GM23338 (cell line): Measurements from ENCODE around the gene RPS6KC1. TPM values are rescaled to one million over a fixed set of nuclear protein-coding genes. Genes with fewer than 3 reads are reported as not detected.

Source experiments
- ATAC-seq: fragments of 200-7000 bp; cut with Tn5 transposase; 3 replicates; pipeline ENCODE4 v1.9.1; 2020
- DNase-seq: peaks from one replicate; pipeline ENCODE4 v3.0.0-alpha.2; 2015; ENCODE audit warnings: low spot score
- H2AFZ ChIP-seq: fragments of 200-600 bp; sonication (generic); 2 replicates; pipeline ENCODE4 v1.8.0; 2016; ENCODE audit warnings: antibody characterized with exemption, mild to moderate bottlenecking, moderate library complexity
- H3F3A ChIP-seq: fragments of 200-600 bp; sonication (generic); replicated peaks from 2 replicates; pipeline ENCODE4 v1.8.0; 2017; ENCODE audit warnings: antibody characterized with exemption, mixed run types, low read depth
- H3K27ac ChIP-seq: fragments of 200-600 bp; sonication (generic); 2 replicates; pipeline ENCODE4 v1.6.1; 2016; ENCODE audit warnings: low read depth
- H3K27me3 ChIP-seq: fragments of 200-600 bp; sonication (generic); 2 replicates; pipeline ENCODE4 v1.8.0; 2016; ENCODE audit warnings: mild to moderate bottlenecking, mixed run types, moderate library complexity; ENCODE audit not compliant: insufficient read depth
- H3K36me3 ChIP-seq: fragments of 200-600 bp; sonication (generic); 2 replicates; pipeline ENCODE4 v1.8.0; 2016; ENCODE audit warnings: mild to moderate bottlenecking; ENCODE audit not compliant: insufficient read depth
- H3K4me1 ChIP-seq: fragments of 200-600 bp; sonication (generic); 2 replicates; pipeline ENCODE4 v1.8.0; 2016; ENCODE audit warnings: mild to moderate bottlenecking, moderate library complexity; ENCODE audit not compliant: insufficient read depth
- H3K4me2 ChIP-seq: fragments of 200-600 bp; sonication (generic); 2 replicates; pipeline ENCODE4 v1.7.1; 2017; ENCODE audit warnings: mixed run types
- H3K4me3 ChIP-seq: fragments of 200-600 bp; sonication (generic); 2 replicates; pipeline ENCODE4 v1.6.1; 2016; ENCODE audit warnings: mixed run types
- H3K79me2 ChIP-seq: fragments of 200-600 bp; sonication (generic); replicated peaks from 2 replicates; pipeline ENCODE4 v1.8.0; 2017; ENCODE audit warnings: mild to moderate bottlenecking; ENCODE audit not compliant: insufficient read depth
- H3K9me2 ChIP-seq: fragments of 200-600 bp; sonication (generic); 2 replicates; pipeline ENCODE4 v1.8.0; 2017; ENCODE audit not compliant: insufficient read depth
- H4K20me1 ChIP-seq: fragments of 200-600 bp; sonication (generic); replicated peaks from 2 replicates; pipeline ENCODE4 v1.8.0; 2017; ENCODE audit warnings: mild to moderate bottlenecking; ENCODE audit not compliant: insufficient read depth
- H3K27ac Mint-ChIP-seq: 2 replicates; pipeline ENCODE4 v1.8.0; 2020; ENCODE audit warnings: inconsistent platforms, mild to moderate bottlenecking, moderate library complexity, mixed read lengths
- H3K27me3 Mint-ChIP-seq: 3 replicates; pipeline ENCODE4 v1.8.0; 2022; ENCODE audit warnings: low read depth, mild to moderate bottlenecking, moderate library complexity, mixed read lengths, inconsistent platforms; ENCODE audit not compliant: insufficient read depth, poor library complexity
- H3K36me3 Mint-ChIP-seq: 3 replicates; pipeline ENCODE4 v1.8.0; 2021; ENCODE audit warnings: low read depth, mild to moderate bottlenecking, inconsistent platforms, moderate library complexity, mixed read lengths
- H3K4me1 Mint-ChIP-seq: 3 replicates; pipeline ENCODE4 v1.8.0; 2020; ENCODE audit warnings: mild to moderate bottlenecking, inconsistent platforms, mixed read lengths
- H3K4me3 Mint-ChIP-seq: 3 replicates; pipeline ENCODE4 v1.8.0; 2021; ENCODE audit warnings: moderate library complexity, mild to moderate bottlenecking, inconsistent platforms, mixed read lengths
- H3K9me3 Mint-ChIP-seq: 3 replicates; pipeline ENCODE4 v1.8.0; 2020; ENCODE audit warnings: moderate library complexity, mild to moderate bottlenecking, inconsistent platforms, mixed read lengths
- CREB1 ChIP-seq: fragments of 250-450 bp; sonication (Bioruptor Pico); IDR thresholded peaks from 2 replicates; pipeline ENCODE4 v1.5.0; 2020; ENCODE audit warnings: low read depth, mild to moderate bottlenecking, moderate library complexity
- ETS1 ChIP-seq: IDR thresholded peaks from 2 replicates; pipeline ENCODE4 v1.6.1; 2016; ENCODE audit warnings: antibody characterized with exemption
- EZH2 ChIP-seq: fragments of 200-600 bp; sonication (generic); IDR thresholded peaks from one replicate; pipeline ENCODE4 v1.8.0; 2017; ENCODE audit warnings: antibody characterized with exemption, mild to moderate bottlenecking, low read depth; ENCODE audit not compliant: unreplicated experiment
- EZH2phosphoT487 ChIP-seq: fragments of 200-600 bp; sonication (generic); IDR thresholded peaks from one replicate; pipeline ENCODE4 v1.8.1; 2018; ENCODE audit warnings: antibody characterized with exemption; ENCODE audit not compliant: unreplicated experiment
- JUNB ChIP-seq: IDR thresholded peaks from one replicate; pipeline ENCODE4 v1.6.1; 2016; ENCODE audit warnings: antibody characterized with exemption; ENCODE audit not compliant: unreplicated experiment
- NANOG ChIP-seq: IDR thresholded peaks from 2 replicates; pipeline ENCODE4 v1.6.1; 2016; ENCODE audit warnings: antibody characterized with exemption, borderline replicate concordance
- POLR2AphosphoS5 ChIP-seq: IDR thresholded peaks from 2 replicates; pipeline ENCODE4 v1.6.1; 2016; ENCODE audit warnings: antibody characterized with exemption, low read depth
- ZNF114 ChIP-seq: fragments of 250-450 bp; sonication (Bioruptor Pico); IDR thresholded peaks from 2 replicates; pipeline ENCODE4 v1.5.0; 2020; ENCODE audit warnings: mild to moderate bottlenecking, moderate library complexity
- ZNF331 ChIP-seq: fragments of 250-450 bp; sonication (Bioruptor Pico); IDR thresholded peaks from 2 replicates; pipeline ENCODE4 v1.5.0; 2020; ENCODE audit warnings: low read depth, mild to moderate bottlenecking, moderate library complexity
- long read RNA-seq: library from polyadenylated mRNA; unstranded; transcript quantifications from one replicate; pipeline ENCODE4 v2.0.0, GENCODE V29; 2020; ENCODE audit not compliant: unreplicated experiment
- polyA plus RNA-seq: library from polyadenylated mRNA; unstranded; fragments of >200 nt; fragmentation: Nextera tagmentation; extraction: Ambion mirVana; gene quantifications from 2 replicates; pipeline ENCODE4 v1.2.1, GENCODE V29; 2016
- total RNA-seq: library from RNA; depleted of rRNA; stranded (reverse); fragments of >200 nt; shearing (Covaris generic); gene quantifications from 2 replicates; pipeline ENCODE4 v1.2.3, GENCODE V29; 2014; rRNA removed
- TF ChIP-seq, protein P1 (sequence below): fragments of 250-450 bp; sonication (Bioruptor Pico); IDR thresholded peaks from 2 replicates; pipeline ENCODE4 v1.5.0; 2020; ENCODE audit warnings: mild to moderate bottlenecking, moderate library complexity

The RPS6KC1 gene
- total RNA-seq (21.1 and 24.9 TPM in 2 replicates), polyA plus RNA-seq (6.2 and 7.9 TPM in 2 replicates)
- long read RNA-seq, full-length matches to known transcripts = 1 of 6 reads
- long read RNA-seq, partial matches to known transcripts = 3 of 6 reads
- long read RNA-seq, other reads (novel, unspliced or antisense) = 2 of 6 reads

GRCh38 chr1:213051127-213051880 lies at the start of gene RPS6KC1:
Gene RPS6KC1 (plus strand): TSS chr1:213051241. CDS start chr1:213051405, 164 bp downstream.
- no peaks in the 10 kb centered on the region for H3K27me3 ChIP-seq
- H3F3A ChIP-seq = no peaks in the 10 kb centered on the region; the same call in 1 of the 2 replicates

GRCh38 chr1:213003256-213003655 lies 47.8 kb upstream of the RPS6KC1 start:
- no peak overlapping the region for H3K4me3 ChIP-seq
- Mint-ChIP-seq H3K4me1 (peaks cover 6% of the 10 kb centered on the region), H3K36me3 (peaks cover 66% of the 10 kb centered on the region), H3K4me3 (no peak overlapping the region), H3K27me3 (no peaks in the 10 kb centered on the region), H3K9me3 (no peaks in the 10 kb centered on the region), H3K27ac (no peak overlapping the region)
- H4K20me1 ChIP-seq = no peaks in the 10 kb centered on the region
- no peaks in the 10 kb centered on the region for H3K79me2 ChIP-seq
- H3K36me3 ChIP-seq = peaks cover 12% of the 10 kb centered on the region
- peaks cover 8% of the 10 kb centered on the region for H3K4me1 ChIP-seq
- no peak for ATAC-seq
- H3K27ac ChIP-seq = no peak overlapping the region
- no peaks in the 10 kb centered on the region for H3K27me3 ChIP-seq
- H3F3A ChIP-seq = no peaks in the 10 kb centered on the region; the same call in 1 of the 2 replicates
- DNase-seq = no peak
- no peak overlapping the region for H2AFZ ChIP-seq
- H3K4me2 ChIP-seq = no peak overlapping the region
- no peaks in the 10 kb centered on the region for H3K9me2 ChIP-seq
- TF ChIP-seq EZH2phosphoT487 (no peak), NANOG (no peak), EZH2 (no peak), JUNB (no peak)
- TF ChIP-seq, protein P1, sequence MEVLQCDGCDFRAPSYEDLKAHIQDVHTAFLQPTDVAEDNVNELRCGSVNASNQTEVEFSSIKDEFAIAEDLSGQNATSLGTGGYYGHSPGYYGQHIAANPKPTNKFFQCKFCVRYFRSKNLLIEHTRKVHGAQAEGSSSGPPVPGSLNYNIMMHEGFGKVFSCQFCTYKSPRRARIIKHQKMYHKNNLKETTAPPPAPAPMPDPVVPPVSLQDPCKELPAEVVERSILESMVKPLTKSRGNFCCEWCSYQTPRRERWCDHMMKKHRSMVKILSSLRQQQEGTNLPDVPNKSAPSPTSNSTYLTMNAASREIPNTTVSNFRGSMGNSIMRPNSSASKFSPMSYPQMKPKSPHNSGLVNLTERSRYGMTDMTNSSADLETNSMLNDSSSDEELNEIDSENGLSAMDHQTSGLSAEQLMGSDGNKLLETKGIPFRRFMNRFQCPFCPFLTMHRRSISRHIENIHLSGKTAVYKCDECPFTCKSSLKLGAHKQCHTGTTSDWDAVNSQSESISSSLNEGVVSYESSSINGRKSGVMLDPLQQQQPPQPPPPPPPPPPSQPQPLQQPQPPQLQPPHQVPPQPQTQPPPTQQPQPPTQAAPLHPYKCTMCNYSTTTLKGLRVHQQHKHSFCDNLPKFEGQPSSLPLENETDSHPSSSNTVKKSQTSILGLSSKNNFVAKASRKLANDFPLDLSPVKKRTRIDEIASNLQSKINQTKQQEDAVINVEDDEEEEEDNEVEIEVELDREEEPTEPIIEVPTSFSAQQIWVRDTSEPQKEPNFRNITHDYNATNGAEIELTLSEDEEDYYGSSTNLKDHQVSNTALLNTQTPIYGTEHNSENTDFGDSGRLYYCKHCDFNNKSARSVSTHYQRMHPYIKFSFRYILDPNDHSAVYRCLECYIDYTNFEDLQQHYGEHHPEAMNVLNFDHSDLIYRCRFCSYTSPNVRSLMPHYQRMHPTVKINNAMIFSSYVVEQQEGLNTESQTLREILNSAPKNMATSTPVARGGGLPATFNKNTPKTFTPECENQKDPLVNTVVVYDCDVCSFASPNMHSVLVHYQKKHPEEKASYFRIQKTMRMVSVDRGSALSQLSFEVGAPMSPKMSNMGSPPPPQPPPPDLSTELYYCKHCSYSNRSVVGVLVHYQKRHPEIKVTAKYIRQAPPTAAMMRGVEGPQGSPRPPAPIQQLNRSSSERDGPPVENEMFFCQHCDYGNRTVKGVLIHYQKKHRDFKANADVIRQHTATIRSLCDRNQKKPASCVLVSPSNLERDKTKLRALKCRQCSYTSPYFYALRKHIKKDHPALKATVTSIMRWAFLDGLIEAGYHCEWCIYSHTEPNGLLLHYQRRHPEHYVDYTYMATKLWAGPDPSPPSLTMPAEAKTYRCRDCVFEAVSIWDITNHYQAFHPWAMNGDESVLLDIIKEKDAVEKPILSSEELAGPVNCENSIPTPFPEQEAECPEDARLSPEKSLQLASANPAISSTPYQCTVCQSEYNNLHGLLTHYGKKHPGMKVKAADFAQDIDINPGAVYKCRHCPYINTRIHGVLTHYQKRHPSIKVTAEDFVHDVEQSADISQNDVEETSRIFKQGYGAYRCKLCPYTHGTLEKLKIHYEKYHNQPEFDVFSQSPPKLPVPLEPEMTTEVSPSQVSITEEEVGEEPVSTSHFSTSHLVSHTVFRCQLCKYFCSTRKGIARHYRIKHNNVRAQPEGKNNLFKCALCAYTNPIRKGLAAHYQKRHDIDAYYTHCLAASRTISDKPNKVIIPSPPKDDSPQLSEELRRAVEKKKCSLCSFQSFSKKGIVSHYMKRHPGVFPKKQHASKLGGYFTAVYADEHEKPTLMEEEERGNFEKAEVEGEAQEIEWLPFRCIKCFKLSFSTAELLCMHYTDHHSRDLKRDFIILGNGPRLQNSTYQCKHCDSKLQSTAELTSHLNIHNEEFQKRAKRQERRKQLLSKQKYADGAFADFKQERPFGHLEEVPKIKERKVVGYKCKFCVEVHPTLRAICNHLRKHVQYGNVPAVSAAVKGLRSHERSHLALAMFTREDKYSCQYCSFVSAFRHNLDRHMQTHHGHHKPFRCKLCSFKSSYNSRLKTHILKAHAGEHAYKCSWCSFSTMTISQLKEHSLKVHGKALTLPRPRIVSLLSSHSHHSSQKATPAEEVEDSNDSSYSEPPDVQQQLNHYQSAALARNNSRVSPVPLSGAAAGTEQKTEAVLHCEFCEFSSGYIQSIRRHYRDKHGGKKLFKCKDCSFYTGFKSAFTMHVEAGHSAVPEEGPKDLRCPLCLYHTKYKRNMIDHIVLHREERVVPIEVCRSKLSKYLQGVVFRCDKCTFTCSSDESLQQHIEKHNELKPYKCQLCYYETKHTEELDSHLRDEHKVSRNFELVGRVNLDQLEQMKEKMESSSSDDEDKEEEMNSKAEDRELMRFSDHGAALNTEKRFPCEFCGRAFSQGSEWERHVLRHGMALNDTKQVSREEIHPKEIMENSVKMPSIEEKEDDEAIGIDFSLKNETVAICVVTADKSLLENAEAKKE = no peak

More at GRCh38 chr1:213051127-213051880, at the start of gene RPS6KC1:
- TF ChIP-seq ETS1 (peak; percentile 59; the same call in 1 of the 2 replicates), NANOG (no peak), ZNF114 (CRISPR knock-in tag) (peak; percentile 77; the same call in 1 of the 2 replicates), POLR2AphosphoS5 (peak; percentile 60), CREB1 (peak; percentile 21; the same call in 1 of the 2 replicates), ZNF331 (CRISPR knock-in tag) (no peak)
- H3K27ac ChIP-seq = peak within 1 kb of the TSS; percentile 72; the same call in 1 of the 2 replicates
- Mint-ChIP-seq H3K27me3 (peaks cover 9% of the 10 kb centered on the region), H3K9me3 (peaks cover 4% of the 10 kb centered on the region; the same call in 1 of the 3 replicates), H3K4me1 (peaks cover 37% of the 10 kb centered on the region), H3K27ac (peak within 1 kb of the TSS; percentile 58), H3K4me3 (peak within 1 kb of the TSS; percentile 95), H3K36me3 (peaks cover 8% of the 10 kb centered on the region)
- H3K4me3 ChIP-seq = peak within 1 kb of the TSS; percentile 87
- peak within 1 kb of the TSS; percentile 78 for H3K4me2 ChIP-seq
- peak within 1 kb of the TSS; percentile 85 for H2AFZ ChIP-seq
- H3K4me1 ChIP-seq = peaks cover 21% of the 10 kb centered on the region
- no peaks in the 10 kb centered on the region; the same call in 1 of the 2 replicates for H4K20me1 ChIP-seq
- DNase-seq = peak; percentile 93
- peaks cover 7% of the 10 kb centered on the region; the same call in 1 of the 2 replicates for H3K9me2 ChIP-seq
- H3K79me2 ChIP-seq = peaks cover 46% of the 10 kb centered on the region
- H3K36me3 ChIP-seq = no peaks in the 10 kb centered on the region
- ATAC-seq = peak; percentile 98
